ENCODE measurements around the gene TMSB15A. TPM values are rescaled to one million over a fixed set of nuclear protein-coding genes. Genes with fewer than 3 reads are reported as not detected.
"Not testable (repeated sequence)": the region's sequence is repeated elsewhere in the genome, so short reads cannot be mapped to it uniquely, and the experiment has no call there.

Gene TMSB15A
- total RNA-seq = 1 to 10 TPM in 1 of 2 donors, not detected in 1; 1.5 TPM

- peak; percentile 62 for DNase-seq (ENCODE audit: low spot score)
- H3K27ac ChIP-seq = peak within 1 kb of the TSS; percentile 15 to 18
- H3K4me3 ChIP-seq = peak within 1 kb of the TSS; percentile 30 to 44
- no peaks in the 10 kb centered on the region for H3K4me1 ChIP-seq
- no peaks in the 10 kb centered on the region for H3K36me3 ChIP-seq
- TF ChIP-seq CTCF (IDR thresholded peaks at IDR 0.05) = no peak
- H3K9me3 ChIP-seq = no peaks in the 10 kb centered on the region
- H3K27me3 ChIP-seq = peaks cover 0 to 4% of the 10 kb centered on the region in 2 donors
Measured at GRCh38 chrX:102515975-102516941, at the start of gene TMSB15A. Gene TMSB15A (minus strand): TSS chrX:102516739.

GRCh38 chrX:102560423-102561068, 44.0 kb upstream of the TMSB15A start:
- Histone ChIP-seq H3K9me3 (no peaks in the 10 kb centered on the region), H3K27ac (no peak overlapping the region), H3K4me3 (no peak overlapping the region), H3K36me3 (no peaks in the 10 kb centered on the region), H3K4me1 (no peaks in the 10 kb centered on the region), H3K27me3 (no peaks in the 10 kb centered on the region)
- TF ChIP-seq CTCF (IDR thresholded peaks at IDR 0.05) = no peak
- no peak for DNase-seq (ENCODE audit: low spot score)

GRCh38 chrX:102558607-102559006, 42.1 kb upstream of the TMSB15A start:
- Histone ChIP-seq H3K4me3 (no peak overlapping the region), H3K27me3 (no peaks in the 10 kb centered on the region), H3K36me3 (no peaks in the 10 kb centered on the region), H3K27ac (no peak overlapping the region), H3K9me3 (no peaks in the 10 kb centered on the region), H3K4me1 (no peaks in the 10 kb centered on the region)
- no peak for TF ChIP-seq CTCF (IDR thresholded peaks at IDR 0.05)
- no peak for DNase-seq (ENCODE audit: low spot score)

GRCh38 chrX:102548231-102548630, 31.7 kb upstream of the TMSB15A start:
- no peaks in the 10 kb centered on the region for H3K9me3 ChIP-seq
- no peaks in the 10 kb centered on the region for H3K4me1 ChIP-seq
- H3K27me3 ChIP-seq = no peaks in the 10 kb centered on the region
- no peaks in the 10 kb centered on the region for H3K36me3 ChIP-seq
- H3K27ac ChIP-seq = no peak overlapping the region
- no peak for TF ChIP-seq CTCF (IDR thresholded peaks at IDR 0.05)
- DNase-seq (ENCODE audit: low spot score) = no peak
- H3K4me3 ChIP-seq = no peak overlapping the region

- DNase-seq (ENCODE audit: low spot score) = no peak
- Histone ChIP-seq H3K27me3 (no peaks in the 10 kb centered on the region), H3K27ac (no peak overlapping the region), H3K36me3 (no peaks in the 10 kb centered on the region), H3K4me1 (no peaks in the 10 kb centered on the region), H3K4me3 (peak overlapping the region in 1 of 2 donors; percentile 27), H3K9me3 (no peaks in the 10 kb centered on the region)
- no peak for TF ChIP-seq CTCF (IDR thresholded peaks at IDR 0.05)
Measured at GRCh38 chrX:102546828-102547493, 30.4 kb upstream of the TMSB15A start.

GRCh38 chrX:102546175-102546574, 29.6 kb upstream of the TMSB15A start:
- not testable (repeated sequence) for H3K36me3 ChIP-seq; H3K4me3 ChIP-seq; H3K4me1 ChIP-seq; H3K27ac ChIP-seq; H3K9me3 ChIP-seq; H3K27me3 ChIP-seq; DNase-seq (ENCODE audit: low spot score)
